Measurements from ENCODE around the gene FTCDNL1. TPM values are rescaled to one million over a fixed set of nuclear protein-coding genes. Genes with fewer than 3 reads are reported as not detected.

FTCDNL1 gene
- total and polyA plus RNA-seq, 2 of the 13 experiments (the other 11 are each of a cell fraction or from before 2014, with no cell fraction given): 0.98 to 1.4 TPM

DNA sequence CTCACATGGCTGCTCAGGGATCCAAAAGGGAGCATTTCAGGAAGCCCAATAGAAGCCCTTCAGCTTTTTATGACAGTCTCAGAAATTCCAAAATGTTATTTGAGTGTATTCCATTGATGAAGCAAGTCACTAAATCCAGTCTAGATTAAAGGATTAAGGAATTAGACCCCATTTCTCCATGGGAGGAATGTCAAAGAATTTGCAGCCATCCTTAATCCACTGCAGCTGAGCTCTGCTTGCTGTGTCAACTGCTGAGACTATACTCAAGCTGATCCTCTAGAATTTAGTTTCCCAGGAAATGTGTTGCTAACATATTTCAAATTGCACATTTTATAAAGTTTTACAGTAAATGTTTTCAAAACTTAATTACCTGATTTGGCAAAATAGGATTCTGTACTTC is 31.7 kb upstream of the FTCDNL1 start:
- H2AFZ ChIP-seq (ENCODE audit: low read length): no peak overlapping the region
- DNase-seq (ENCODE audit: low spot score): no peak
- H3K79me2 ChIP-seq (ENCODE audit: insufficient read depth, low read length): no peaks in the 10 kb centered on the region
- TF ChIP-seq ZNF30 (CRISPR knock-in tag; IDR thresholded peaks at IDR 0.05) (no peak), ZFP36 (IDR thresholded peaks at IDR 0.05; ENCODE audit: borderline replicate concordance, low read depth, low read length, partially characterized antibody) (no peak), MXI1 (IDR thresholded peaks at IDR 0.05; ENCODE audit: borderline replicate concordance, low read depth, low read length) (no peak), ZNF230 (CRISPR knock-in tag; IDR thresholded peaks at IDR 0.05) (no peak), ZNF143 (CRISPR knock-in tag; IDR thresholded peaks at IDR 0.05) (no peak), NFYB (CRISPR knock-in tag; IDR thresholded peaks at IDR 0.05) (no peak), KDM2A (CRISPR knock-in tag; IDR thresholded peaks at IDR 0.05; ENCODE audit: borderline replicate concordance, low read depth) (no peak), MBNL3 (CRISPR knock-in tag; conservative IDR thresholded peaks at IDR 0.05) (no peak)
- TF ChIP-seq, protein P1, sequence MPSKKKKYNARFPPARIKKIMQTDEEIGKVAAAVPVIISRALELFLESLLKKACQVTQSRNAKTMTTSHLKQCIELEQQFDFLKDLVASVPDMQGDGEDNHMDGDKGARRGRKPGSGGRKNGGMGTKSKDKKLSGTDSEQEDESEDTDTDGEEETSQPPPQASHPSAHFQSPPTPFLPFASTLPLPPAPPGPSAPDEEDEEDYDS (CRISPR knock-in tag; IDR thresholded peaks at IDR 0.05): no peak
- TF ChIP-seq, protein P2, sequence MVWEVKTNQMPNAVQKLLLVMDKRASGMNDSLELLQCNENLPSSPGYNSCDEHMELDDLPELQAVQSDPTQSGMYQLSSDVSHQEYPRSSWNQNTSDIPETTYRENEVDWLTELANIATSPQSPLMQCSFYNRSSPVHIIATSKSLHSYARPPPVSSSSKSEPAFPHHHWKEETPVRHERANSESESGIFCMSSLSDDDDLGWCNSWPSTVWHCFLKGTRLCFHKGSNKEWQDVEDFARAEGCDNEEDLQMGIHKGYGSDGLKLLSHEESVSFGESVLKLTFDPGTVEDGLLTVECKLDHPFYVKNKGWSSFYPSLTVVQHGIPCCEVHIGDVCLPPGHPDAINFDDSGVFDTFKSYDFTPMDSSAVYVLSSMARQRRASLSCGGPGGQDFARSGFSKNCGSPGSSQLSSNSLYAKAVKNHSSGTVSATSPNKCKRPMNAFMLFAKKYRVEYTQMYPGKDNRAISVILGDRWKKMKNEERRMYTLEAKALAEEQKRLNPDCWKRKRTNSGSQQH (CRISPR knock-in tag; IDR thresholded peaks at IDR 0.05; ENCODE audit: low read depth): no peak
- TF ChIP-seq, protein P3, sequence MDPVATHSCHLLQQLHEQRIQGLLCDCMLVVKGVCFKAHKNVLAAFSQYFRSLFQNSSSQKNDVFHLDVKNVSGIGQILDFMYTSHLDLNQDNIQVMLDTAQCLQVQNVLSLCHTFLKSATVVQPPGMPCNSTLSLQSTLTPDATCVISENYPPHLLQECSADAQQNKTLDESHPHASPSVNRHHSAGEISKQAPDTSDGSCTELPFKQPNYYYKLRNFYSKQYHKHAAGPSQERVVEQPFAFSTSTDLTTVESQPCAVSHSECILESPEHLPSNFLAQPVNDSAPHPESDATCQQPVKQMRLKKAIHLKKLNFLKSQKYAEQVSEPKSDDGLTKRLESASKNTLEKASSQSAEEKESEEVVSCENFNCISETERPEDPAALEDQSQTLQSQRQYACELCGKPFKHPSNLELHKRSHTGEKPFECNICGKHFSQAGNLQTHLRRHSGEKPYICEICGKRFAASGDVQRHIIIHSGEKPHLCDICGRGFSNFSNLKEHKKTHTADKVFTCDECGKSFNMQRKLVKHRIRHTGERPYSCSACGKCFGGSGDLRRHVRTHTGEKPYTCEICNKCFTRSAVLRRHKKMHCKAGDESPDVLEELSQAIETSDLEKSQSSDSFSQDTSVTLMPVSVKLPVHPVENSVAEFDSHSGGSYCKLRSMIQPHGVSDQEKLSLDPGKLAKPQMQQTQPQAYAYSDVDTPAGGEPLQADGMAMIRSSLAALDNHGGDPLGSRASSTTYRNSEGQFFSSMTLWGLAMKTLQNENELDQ (CRISPR knock-in tag; IDR thresholded peaks at IDR 0.05; ENCODE audit: borderline replicate concordance): no peak
- TF ChIP-seq, protein P4, sequence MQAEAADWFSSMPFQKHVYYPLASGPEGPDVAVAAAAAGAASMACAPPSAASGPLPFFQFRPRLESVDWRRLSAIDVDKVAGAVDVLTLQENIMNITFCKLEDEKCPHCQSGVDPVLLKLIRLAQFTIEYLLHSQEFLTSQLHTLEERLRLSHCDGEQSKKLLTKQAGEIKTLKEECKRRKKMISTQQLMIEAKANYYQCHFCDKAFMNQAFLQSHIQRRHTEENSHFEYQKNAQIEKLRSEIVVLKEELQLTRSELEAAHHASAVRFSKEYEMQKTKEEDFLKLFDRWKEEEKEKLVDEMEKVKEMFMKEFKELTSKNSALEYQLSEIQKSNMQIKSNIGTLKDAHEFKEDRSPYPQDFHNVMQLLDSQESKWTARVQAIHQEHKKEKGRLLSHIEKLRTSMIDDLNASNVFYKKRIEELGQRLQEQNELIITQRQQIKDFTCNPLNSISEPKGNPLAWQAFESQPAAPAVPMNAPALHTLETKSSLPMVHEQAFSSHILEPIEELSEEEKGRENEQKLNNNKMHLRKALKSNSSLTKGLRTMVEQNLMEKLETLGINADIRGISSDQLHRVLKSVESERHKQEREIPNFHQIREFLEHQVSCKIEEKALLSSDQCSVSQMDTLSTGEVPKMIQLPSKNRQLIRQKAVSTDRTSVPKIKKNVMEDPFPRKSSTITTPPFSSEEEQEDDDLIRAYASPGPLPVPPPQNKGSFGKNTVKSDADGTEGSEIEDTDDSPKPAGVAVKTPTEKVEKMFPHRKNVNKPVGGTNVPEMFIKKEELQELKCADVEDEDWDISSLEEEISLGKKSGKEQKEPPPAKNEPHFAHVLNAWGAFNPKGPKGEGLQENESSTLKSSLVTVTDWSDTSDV (CRISPR knock-in tag; IDR thresholded peaks at IDR 0.05): no peak
- no peaks in the 10 kb centered on the region; a peak in 1 of 5 replicates for H3K27me3 ChIP-seq (ENCODE audit: control insufficient read depth in 1 of 2, insufficient read depth in 2 of 2, low read length in 2 of 2)
- ChIA-PET CTCF (ENCODE audit: low intra/inter-chr PET ratio, low total read pairs) (no interaction called here), POLR2A (no interaction called here)
- H3K4me1 ChIP-seq (ENCODE audit: insufficient read depth, low read length): no peaks in the 10 kb centered on the region
- H3K4me2 ChIP-seq (ENCODE audit: low read depth, low read length): no peak overlapping the region
- in situ Hi-C loops (cut with HindIII; ENCODE audit: extremely low pct_ligation_motif_present, low pct_unique_long_range_greater_than_20kb) (no loop called here), intact Hi-C loops (cut with micrococcal nuclease; ENCODE audit: unreplicated experiment) (no loop called here)
- ATAC-seq: no peak
- BruUV-seq (replicated peaks): no TSS peak
- H3K4me3 ChIP-seq (replicated peaks in 1 of 3; ENCODE audit: insufficient read depth in 1 of 3, low read depth in 2 of 3, low read length in 3 of 3): no peak overlapping the region
- H3K9me3 ChIP-seq (ENCODE audit: low read length): peaks cover 5% of the 10 kb centered on the region; the same call in 1 of the 2 replicates
- no peak for FAIRE-seq
- H3K9ac ChIP-seq (ENCODE audit: insufficient read depth, low read depth, low read length): no peak overlapping the region
- no peaks in the 10 kb centered on the region for H4K20me1 ChIP-seq (ENCODE audit: insufficient read depth, low read length)
- no peaks in the 10 kb centered on the region for H3K36me3 ChIP-seq (replicated peaks in 1 of 2; ENCODE audit: control insufficient read depth in 1 of 2, insufficient read depth in 2 of 2, low read length in 2 of 2)
- H3K27ac ChIP-seq (ENCODE audit: extremely low read length, insufficient read depth, low read length): no peak overlapping the region
